SJCRH30 (cell line): ENCODE measurements around the gene UNC119B. TPM values are rescaled to one million over a fixed set of nuclear protein-coding genes. Genes with fewer than 3 reads are reported as not detected.

Experiments
- total RNA-seq: library from RNA; depleted of rRNA; stranded (reverse); fragments of >200 nt; shearing (Covaris generic); gene quantifications from 2 replicates; pipeline ENCODE4 v1.2.3, GENCODE V29; 2014; rRNA removed

Gene UNC119B
- total RNA-seq, 1 experiment from 2014 or later: 20.2 TPM

Other genes with a start within 250 kb of the UNC119B start
- 120 and 136 TPM in 2 replicates for gene SRSF9, start 240.7 kb upstream of the UNC119B start, total RNA-seq
- 446 and 452 TPM in 2 replicates for gene DYNLL1, start 214.3 kb upstream of the UNC119B start, total RNA-seq
- gene COQ5, start 181.3 kb upstream of the UNC119B start, total RNA-seq: 30.3 and 34.2 TPM in 2 replicates
- 43.9 and 48.5 TPM in 2 replicates for gene RNF10, start 176.1 kb upstream of the UNC119B start, total RNA-seq
- 40.4 and 41.6 TPM in 2 replicates for gene POP5, start 129.1 kb upstream of the UNC119B start, total RNA-seq
- gene CABP1, start 69.8 kb upstream of the UNC119B start, total RNA-seq: 1.7 and 2.7 TPM in 2 replicates
- gene MLEC, start 23.3 kb upstream of the UNC119B start, total RNA-seq: 77.7 and 83.1 TPM in 2 replicates
- 1.1 and 1.3 TPM in 2 replicates for gene ACADS, start 15.4 kb downstream of the UNC119B start, total RNA-seq
- gene SPPL3, start 193.9 kb downstream of the UNC119B start, total RNA-seq: 14.9 and 16.1 TPM in 2 replicates